ENCODE results near the gene PDE4DIP.
"Not testable (repeated sequence)": the region's sequence is repeated elsewhere in the genome, so short reads cannot be mapped to it uniquely, and the experiment has no call there.

DNA sequence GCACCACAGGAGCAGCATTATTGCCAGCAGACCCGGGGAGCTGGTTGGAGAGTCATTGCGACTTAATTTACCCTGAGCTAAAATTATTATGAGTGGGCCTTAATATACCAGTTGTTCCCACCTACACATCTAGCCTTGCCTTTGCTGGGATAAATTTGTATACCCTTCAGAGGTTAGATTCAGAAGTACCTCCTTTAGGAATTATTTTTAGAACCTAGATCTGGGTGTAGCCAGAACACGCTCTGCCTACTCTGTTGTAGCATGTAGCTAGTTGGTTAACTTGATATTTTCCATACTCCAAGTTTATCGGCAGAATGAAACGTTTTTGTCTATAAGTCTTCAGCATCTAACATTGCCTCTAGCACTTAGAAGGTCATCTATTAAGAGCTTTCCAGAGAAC, 9.1 kb downstream of the PDE4DIP start:
- TF ChIP-seq, protein P1, sequence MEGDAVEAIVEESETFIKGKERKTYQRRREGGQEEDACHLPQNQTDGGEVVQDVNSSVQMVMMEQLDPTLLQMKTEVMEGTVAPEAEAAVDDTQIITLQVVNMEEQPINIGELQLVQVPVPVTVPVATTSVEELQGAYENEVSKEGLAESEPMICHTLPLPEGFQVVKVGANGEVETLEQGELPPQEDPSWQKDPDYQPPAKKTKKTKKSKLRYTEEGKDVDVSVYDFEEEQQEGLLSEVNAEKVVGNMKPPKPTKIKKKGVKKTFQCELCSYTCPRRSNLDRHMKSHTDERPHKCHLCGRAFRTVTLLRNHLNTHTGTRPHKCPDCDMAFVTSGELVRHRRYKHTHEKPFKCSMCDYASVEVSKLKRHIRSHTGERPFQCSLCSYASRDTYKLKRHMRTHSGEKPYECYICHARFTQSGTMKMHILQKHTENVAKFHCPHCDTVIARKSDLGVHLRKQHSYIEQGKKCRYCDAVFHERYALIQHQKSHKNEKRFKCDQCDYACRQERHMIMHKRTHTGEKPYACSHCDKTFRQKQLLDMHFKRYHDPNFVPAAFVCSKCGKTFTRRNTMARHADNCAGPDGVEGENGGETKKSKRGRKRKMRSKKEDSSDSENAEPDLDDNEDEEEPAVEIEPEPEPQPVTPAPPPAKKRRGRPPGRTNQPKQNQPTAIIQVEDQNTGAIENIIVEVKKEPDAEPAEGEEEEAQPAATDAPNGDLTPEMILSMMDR (IDR thresholded peaks at IDR 0.05) = not testable (repeated sequence)
- TF ChIP-seq, protein P2, sequence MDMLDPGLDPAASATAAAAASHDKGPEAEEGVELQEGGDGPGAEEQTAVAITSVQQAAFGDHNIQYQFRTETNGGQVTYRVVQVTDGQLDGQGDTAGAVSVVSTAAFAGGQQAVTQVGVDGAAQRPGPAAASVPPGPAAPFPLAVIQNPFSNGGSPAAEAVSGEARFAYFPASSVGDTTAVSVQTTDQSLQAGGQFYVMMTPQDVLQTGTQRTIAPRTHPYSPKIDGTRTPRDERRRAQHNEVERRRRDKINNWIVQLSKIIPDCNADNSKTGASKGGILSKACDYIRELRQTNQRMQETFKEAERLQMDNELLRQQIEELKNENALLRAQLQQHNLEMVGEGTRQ (CRISPR knock-in tag; IDR thresholded peaks at IDR 0.05) = not testable (repeated sequence)
- TF ChIP-seq, protein P3, sequence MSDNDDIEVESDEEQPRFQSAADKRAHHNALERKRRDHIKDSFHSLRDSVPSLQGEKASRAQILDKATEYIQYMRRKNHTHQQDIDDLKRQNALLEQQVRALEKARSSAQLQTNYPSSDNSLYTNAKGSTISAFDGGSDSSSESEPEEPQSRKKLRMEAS (CRISPR knock-in tag; IDR thresholded peaks at IDR 0.05) = not testable (repeated sequence)
- TF ChIP-seq, protein P4, sequence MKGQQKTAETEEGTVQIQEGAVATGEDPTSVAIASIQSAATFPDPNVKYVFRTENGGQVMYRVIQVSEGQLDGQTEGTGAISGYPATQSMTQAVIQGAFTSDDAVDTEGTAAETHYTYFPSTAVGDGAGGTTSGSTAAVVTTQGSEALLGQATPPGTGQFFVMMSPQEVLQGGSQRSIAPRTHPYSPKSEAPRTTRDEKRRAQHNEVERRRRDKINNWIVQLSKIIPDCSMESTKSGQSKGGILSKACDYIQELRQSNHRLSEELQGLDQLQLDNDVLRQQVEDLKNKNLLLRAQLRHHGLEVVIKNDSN (CRISPR knock-in tag; IDR thresholded peaks at IDR 0.05) = not testable (repeated sequence)
- TF ChIP-seq JUN (CRISPR knock-in tag; IDR thresholded peaks at IDR 0.05) = not testable (repeated sequence)

Measured in WTC11 (cell line).